OCI-LY3 (cell line): ENCODE data around the gene RBCK1.
"Not testable (repeated sequence)": the region's sequence is repeated elsewhere in the genome, so short reads cannot be mapped to it uniquely, and the experiment has no call there.

Experiments
- H2AFZ ChIP-seq: fragments of 200-600, 300-600 bp; shearing (Covaris generic); 2 replicates; pipeline ENCODE4 v1.6.0; 2014; ENCODE audit warnings: antibody characterized with exemption, low read depth, low read length
- H3K27ac ChIP-seq: fragments of 200-600, 300-600 bp; sonication (generic); 2 replicates; pipeline ENCODE4 v1.5.1; 2014; ENCODE audit warnings: mild to moderate bottlenecking, low read length, moderate library complexity, mixed read lengths
- H3K27me3 ChIP-seq: fragments of 200-600, 300-600 bp; sonication (generic); 2 replicates; pipeline ENCODE4 v1.6.1; 2014; ENCODE audit warnings: low read depth, low read length, mixed read lengths
- H3K36me3 ChIP-seq: fragments of 200-600, 300-600 bp; sonication (generic); replicated peaks from 2 replicates; pipeline ENCODE3; 2014; ENCODE audit warnings: low read depth, low read length, mixed read lengths
- H3K4me1 ChIP-seq: fragments of 300-600, 200-600 bp; sonication (generic); 2 replicates; pipeline ENCODE4 v1.6.1; 2014; ENCODE audit warnings: low read length, mixed read lengths
- H3K4me2 ChIP-seq: fragments of 200-600, 300-600 bp; sonication (generic); 2 replicates; pipeline ENCODE4 v1.6.1; 2014; ENCODE audit warnings: low read length, mixed read lengths
- H3K4me3 ChIP-seq: fragments of 300-600, 200-600 bp; sonication (generic); 2 replicates; pipeline ENCODE4 v1.5.1; 2014; ENCODE audit warnings: antibody characterized with exemption, mild to moderate bottlenecking, low read length, moderate library complexity
- H3K79me2 ChIP-seq: fragments of 300-600, 200-600 bp; shearing (Covaris generic); 2 replicates; pipeline ENCODE4 v1.6.1; 2014; ENCODE audit warnings: mild to moderate bottlenecking, low read length, mixed read lengths
- H3K9ac ChIP-seq: fragments of 300-600, 200-600 bp; shearing (Covaris generic); 2 replicates; pipeline ENCODE4 v1.6.0; 2014; ENCODE audit warnings: mild to moderate bottlenecking, low read length, moderate library complexity
- H3K9me3 ChIP-seq: fragments of 200-600, 300-600 bp; shearing (Covaris generic); 2 replicates; pipeline ENCODE4 v1.6.1; 2014; ENCODE audit warnings: low read length, mixed read lengths; ENCODE audit not compliant: insufficient read depth
- H4K20me1 ChIP-seq: fragments of 200-600, 300-600 bp; sonication (generic); 2 replicates; pipeline ENCODE4 v1.6.1; 2016; ENCODE audit warnings: low read length, mixed read lengths; ENCODE audit not compliant: insufficient read depth
- EZH2phosphoT487 ChIP-seq: fragments of 200-600 bp; shearing (Covaris generic); IDR thresholded peaks from 2 replicates; pipeline ENCODE4 v1.6.1; 2018; ENCODE audit warnings: antibody characterized with exemption, mixed run types, low read depth
- TF ChIP-seq, protein P1 (sequence below): fragments of 200-600, 300-600 bp; sonication (generic); IDR thresholded peaks from 2 replicates; pipeline ENCODE4 v1.5.1; 2014; ENCODE audit warnings: antibody characterized with exemption, low read length, low read depth

RBCK1 gene

DNA sequence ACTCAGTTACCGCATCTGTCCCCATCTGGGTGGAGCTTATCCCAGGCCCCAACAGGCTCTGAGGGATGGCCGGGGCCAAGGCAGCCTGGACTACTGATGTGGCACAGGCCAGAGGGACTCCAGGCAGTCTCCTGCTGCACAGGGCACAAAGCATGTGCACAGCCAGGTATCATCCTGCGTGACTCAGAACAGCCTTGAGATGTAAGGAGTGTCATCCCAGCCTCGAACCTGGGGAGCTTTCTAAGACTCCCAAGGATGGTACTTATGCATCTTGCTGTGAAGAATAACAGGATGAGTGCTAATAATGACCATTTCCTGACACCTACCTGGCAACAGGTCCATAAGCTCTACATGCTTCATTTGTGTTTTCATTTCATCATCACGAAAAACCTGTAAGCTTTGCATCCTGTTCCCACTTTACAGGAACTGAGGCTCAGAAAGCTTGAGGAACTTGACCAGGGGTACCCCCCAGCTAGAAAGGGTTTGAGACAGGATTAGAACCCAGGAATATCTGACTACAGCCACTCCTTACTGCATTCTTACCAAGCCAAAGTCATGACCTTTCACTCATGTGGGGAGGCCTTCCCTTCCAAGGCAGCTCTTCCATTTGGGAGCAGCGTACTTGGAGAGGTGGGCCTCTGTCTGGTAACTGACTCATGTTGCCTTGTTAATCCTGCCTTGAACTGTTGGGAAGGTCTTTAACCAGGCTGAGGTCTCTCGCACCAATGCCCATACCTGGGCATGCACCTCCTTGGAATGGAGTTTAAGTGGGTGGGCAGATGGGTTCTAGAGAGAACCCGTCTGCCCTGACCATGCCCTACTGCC, 25.6 kb upstream of the RBCK1 start:
- peaks cover 28% of the 10 kb centered on the region for H4K20me1 ChIP-seq
- no peak overlapping the region for H2AFZ ChIP-seq
- peak overlapping the region; percentile 89 for H3K4me3 ChIP-seq
- H3K9ac ChIP-seq = peak overlapping the region; percentile 19; the same call in 1 of the 2 replicates
- TF ChIP-seq EZH2phosphoT487 = no peak
- TF ChIP-seq, protein P1, sequence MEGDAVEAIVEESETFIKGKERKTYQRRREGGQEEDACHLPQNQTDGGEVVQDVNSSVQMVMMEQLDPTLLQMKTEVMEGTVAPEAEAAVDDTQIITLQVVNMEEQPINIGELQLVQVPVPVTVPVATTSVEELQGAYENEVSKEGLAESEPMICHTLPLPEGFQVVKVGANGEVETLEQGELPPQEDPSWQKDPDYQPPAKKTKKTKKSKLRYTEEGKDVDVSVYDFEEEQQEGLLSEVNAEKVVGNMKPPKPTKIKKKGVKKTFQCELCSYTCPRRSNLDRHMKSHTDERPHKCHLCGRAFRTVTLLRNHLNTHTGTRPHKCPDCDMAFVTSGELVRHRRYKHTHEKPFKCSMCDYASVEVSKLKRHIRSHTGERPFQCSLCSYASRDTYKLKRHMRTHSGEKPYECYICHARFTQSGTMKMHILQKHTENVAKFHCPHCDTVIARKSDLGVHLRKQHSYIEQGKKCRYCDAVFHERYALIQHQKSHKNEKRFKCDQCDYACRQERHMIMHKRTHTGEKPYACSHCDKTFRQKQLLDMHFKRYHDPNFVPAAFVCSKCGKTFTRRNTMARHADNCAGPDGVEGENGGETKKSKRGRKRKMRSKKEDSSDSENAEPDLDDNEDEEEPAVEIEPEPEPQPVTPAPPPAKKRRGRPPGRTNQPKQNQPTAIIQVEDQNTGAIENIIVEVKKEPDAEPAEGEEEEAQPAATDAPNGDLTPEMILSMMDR = no peak
- peaks cover 14% of the 10 kb centered on the region for H3K4me1 ChIP-seq
- H3K36me3 ChIP-seq = peaks cover 18% of the 10 kb centered on the region
- peak overlapping the region; percentile 73 for H3K4me2 ChIP-seq
- H3K27ac ChIP-seq = no peak overlapping the region
- peaks cover 55% of the 10 kb centered on the region for H3K79me2 ChIP-seq
- no peaks in the 10 kb centered on the region for H3K9me3 ChIP-seq
- H3K27me3 ChIP-seq = no peaks in the 10 kb centered on the region

DNA sequence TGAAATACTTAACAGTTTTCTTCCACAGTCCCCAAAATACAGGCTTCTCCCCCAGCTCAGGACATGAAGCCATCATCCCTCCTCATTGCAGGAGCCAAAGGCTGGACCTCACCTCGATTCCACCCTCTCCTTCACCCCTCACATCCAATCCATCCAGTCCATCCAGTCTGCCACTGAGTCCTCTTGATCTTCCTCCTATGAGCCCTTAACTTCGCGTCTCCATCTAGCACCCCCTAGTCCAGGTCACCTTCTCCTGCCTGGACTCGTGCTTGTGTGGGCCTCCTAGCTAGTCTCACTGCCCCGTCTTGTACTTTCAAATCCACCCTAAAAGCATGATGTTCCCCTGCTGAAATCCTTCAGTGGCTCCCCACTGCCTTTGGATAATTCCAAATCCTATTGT, 24.2 kb upstream of the RBCK1 start:
- Histone ChIP-seq H3K9ac (no peak overlapping the region), H3K4me3 (no peak overlapping the region), H3K79me2 (peaks cover 55% of the 10 kb centered on the region), H3K27ac (no peak overlapping the region), H3K9me3 (no peaks in the 10 kb centered on the region), H3K36me3 (peaks cover 32% of the 10 kb centered on the region), H2AFZ (no peak overlapping the region), H3K27me3 (no peaks in the 10 kb centered on the region), H4K20me1 (peaks cover 31% of the 10 kb centered on the region), H3K4me2 (no peak overlapping the region), H3K4me1 (peaks cover 14% of the 10 kb centered on the region)
- TF ChIP-seq EZH2phosphoT487 = no peak
- TF ChIP-seq, protein P1 = no peak

DNA sequence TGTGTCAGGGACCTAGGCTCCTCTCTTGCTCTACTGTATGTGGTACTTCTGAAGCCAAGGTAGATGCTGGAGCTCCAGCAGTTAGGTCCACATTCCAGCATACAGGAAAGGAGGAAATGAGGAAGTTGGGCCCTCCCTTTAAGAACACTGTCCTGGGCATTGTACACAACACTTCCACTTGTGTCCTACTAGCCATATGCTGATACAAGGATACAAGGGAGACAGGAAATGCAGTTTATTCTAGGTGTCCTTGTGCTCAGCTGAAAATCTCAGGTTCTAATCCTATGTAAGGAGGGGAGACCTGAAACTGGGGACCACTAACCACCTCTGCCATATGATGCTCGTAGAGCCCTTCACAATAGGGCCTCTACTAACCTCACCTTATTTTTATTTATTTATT, 23.4 kb upstream of the RBCK1 start:
- no peak for TF ChIP-seq EZH2phosphoT487
- TF ChIP-seq, protein P1 = no peak
- no peak overlapping the region for H3K4me2 ChIP-seq
- H3K79me2 ChIP-seq = peaks cover 55% of the 10 kb centered on the region
- peaks cover 40% of the 10 kb centered on the region for H3K36me3 ChIP-seq
- H3K27me3 ChIP-seq = no peaks in the 10 kb centered on the region
- peaks cover 31% of the 10 kb centered on the region for H4K20me1 ChIP-seq
- H3K27ac ChIP-seq = no peak overlapping the region
- H3K4me1 ChIP-seq = peaks cover 13% of the 10 kb centered on the region
- no peak overlapping the region for H3K9ac ChIP-seq
- no peak overlapping the region for H2AFZ ChIP-seq
- no peaks in the 10 kb centered on the region for H3K9me3 ChIP-seq
- H3K4me3 ChIP-seq = no peak overlapping the region

DNA sequence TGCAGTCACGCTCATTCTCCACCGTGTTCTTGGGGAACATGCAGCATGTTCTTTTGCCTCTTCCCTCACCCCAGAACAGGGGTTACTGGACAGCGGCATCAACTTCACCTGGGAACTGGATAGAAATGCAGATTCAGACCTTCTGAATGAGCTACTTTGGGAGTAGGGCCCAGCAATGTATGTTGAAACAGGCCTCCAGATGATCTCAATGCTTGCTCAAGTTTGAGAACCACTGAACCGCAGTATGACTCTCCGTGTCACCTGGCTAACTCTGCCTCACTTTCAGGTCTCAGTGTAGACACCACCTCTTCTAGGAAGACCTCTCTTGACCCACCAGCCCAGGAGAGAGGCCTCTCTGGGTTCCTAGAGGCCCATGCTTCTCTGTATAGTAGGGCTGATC, 22.7 kb upstream of the RBCK1 start:
- TF ChIP-seq, protein P1 = no peak
- TF ChIP-seq EZH2phosphoT487 = no peak
- H3K27me3 ChIP-seq = no peaks in the 10 kb centered on the region
- peaks cover 50% of the 10 kb centered on the region for H3K79me2 ChIP-seq
- H3K4me1 ChIP-seq = peaks cover 8% of the 10 kb centered on the region
- no peak overlapping the region for H3K9ac ChIP-seq
- no peaks in the 10 kb centered on the region for H3K9me3 ChIP-seq
- no peak overlapping the region for H3K4me2 ChIP-seq
- H4K20me1 ChIP-seq = peaks cover 31% of the 10 kb centered on the region
- H2AFZ ChIP-seq = no peak overlapping the region
- H3K4me3 ChIP-seq = no peak overlapping the region
- no peak overlapping the region for H3K27ac ChIP-seq
- H3K36me3 ChIP-seq = peaks cover 45% of the 10 kb centered on the region

DNA sequence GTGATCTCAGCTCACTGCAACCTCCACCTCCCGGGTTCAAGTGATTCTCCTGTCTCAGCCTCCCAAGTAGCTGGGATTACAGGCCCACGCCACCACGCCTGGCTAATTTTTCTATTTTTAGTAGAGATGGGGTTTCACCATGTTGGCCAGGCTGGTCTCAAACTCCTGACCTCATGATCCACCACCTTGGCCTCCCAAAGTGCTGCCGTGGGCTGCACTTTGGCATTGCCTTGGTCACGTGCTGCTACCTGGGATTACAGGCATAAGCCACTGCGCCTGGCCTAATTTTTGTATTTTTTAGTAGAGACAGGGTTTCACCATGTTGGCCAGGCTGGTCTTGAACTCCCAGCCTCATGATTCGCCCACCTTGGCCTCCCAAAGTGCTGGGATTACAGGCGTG, 21.5 kb upstream of the RBCK1 start:
- H3K4me3 ChIP-seq, H3K4me1 ChIP-seq, H2AFZ ChIP-seq, H3K9me3 ChIP-seq, H3K27ac ChIP-seq, H3K4me2 ChIP-seq, H3K9ac ChIP-seq, H3K27me3 ChIP-seq: not testable (repeated sequence)
- peaks cover 31% of the 10 kb centered on the region for H4K20me1 ChIP-seq
- peaks cover 41% of the 10 kb centered on the region for H3K79me2 ChIP-seq
- peaks cover 51% of the 10 kb centered on the region for H3K36me3 ChIP-seq
